ENCODE results near the gene DDX39B. TPM values are rescaled to one million over a fixed set of nuclear protein-coding genes. Genes with fewer than 3 reads are reported as not detected.

Gene DDX39B
- total and polyA plus RNA-seq, 9 of the 15 experiments (the other 6 are each of a cell fraction or from before 2014, with no cell fraction given): 479 to 869 (median 592) TPM

DNA sequence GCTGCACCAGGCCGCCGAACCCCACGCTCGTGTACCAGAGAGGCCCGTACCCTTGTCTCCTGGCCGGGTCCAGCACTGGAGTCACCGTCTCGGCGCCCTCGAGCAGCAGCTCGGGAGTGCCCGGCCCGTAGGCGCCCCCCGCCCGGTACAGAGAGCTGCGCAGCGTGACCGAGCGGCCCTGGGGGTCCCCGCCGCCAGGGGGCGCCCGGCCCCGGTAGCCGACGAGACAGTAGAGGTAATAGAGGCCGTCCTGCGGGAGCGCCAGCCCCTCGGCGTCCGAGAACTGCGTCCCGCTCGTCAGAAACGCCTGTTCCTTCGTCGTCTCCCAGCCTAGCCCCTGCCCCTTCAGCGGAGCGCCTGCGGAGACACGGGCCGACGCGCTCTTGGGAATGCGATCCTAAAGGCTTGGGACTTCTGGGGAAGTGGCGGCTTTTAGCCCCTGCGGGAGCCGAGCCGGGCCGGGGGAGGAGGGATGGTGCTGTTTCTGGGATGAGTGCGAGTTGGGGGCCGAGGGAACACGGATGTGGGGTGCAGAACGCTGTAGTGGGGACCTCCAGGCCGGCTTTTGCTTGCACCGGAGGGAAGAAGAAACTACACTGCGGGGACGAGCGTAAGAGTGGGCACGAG, 39.1 kb upstream of the DDX39B start (continued):
- TF ChIP-seq E2F8 (IDR thresholded peaks at IDR 0.05; ENCODE audit: low read depth, partially characterized antibody) (peak; percentile 9), DMBX1 (CRISPR knock-in tag; IDR thresholded peaks at IDR 0.05; ENCODE audit: borderline replicate concordance) (peak; percentile 74), ARNT (IDR thresholded peaks at IDR 0.05) (no peak), TSC22D4 (tag; IDR thresholded peaks at IDR 0.05) (no peak), ZSCAN32 (CRISPR knock-in tag; IDR thresholded peaks at IDR 0.05) (no peak), YY1 (IDR thresholded peaks at IDR 0.05; ENCODE audit: borderline replicate concordance in 1 of 3, control insufficient read depth in 1 of 3, extremely low read depth in 1 of 3, insufficient read depth in 3 of 3, insufficient read length in 1 of 3, insufficient replicate concordance in 2 of 3, low read depth in 1 of 3, low read length in 2 of 3) (peak in 2 of 3 experiments; percentile 48 to 76), CREM (IDR thresholded peaks at IDR 0.05; ENCODE audit: low read depth) (peak; percentile 87), ZBTB11 (CRISPR knock-in tag; IDR thresholded peaks at IDR 0.05) (peak in 1 of 3 experiments; percentile 76; a peak in 2 of 6 replicates), SETDB1 (IDR thresholded peaks at IDR 0.05; ENCODE audit: low read length) (no peak), CBX3 (IDR thresholded peaks at IDR 0.05; ENCODE audit: borderline replicate concordance in 1 of 2, low read length in 2 of 2) (peak in 1 of 2 experiments; percentile 88; a peak in 1 of 3 replicates), SREBF2 (CRISPR knock-in tag; IDR thresholded peaks at IDR 0.05) (no peak)
